Esophagus muscularis mucosa (tissue), 4 donors: ENCODE results near the gene DAPK2. TPM values are rescaled to one million over a fixed set of nuclear protein-coding genes. Genes with fewer than 3 reads are reported as not detected.
A peak's percentile ranks its signal among the peaks of the same experiment; 100 is the strongest.

ENCODE experiments used
- DNase-seq: peaks from one replicate; pipeline ENCODE4 v3.0.0-alpha.2; 2017; ENCODE audit errors: extremely low spot score
- H3K27ac ChIP-seq, 4 donors: fragments of 200-600 bp; sonication (generic); replicated peaks in 1 of 4; 1 replicate in 3 of 4; 2 replicates in 1 of 4; pipeline ENCODE4 v1.5.1; 2016 to 2019; ENCODE audit warnings: mild to moderate bottlenecking in 1 of 4
- H3K27me3 ChIP-seq, 4 donors: fragments of 200-600 bp; sonication (generic); one replicate each; pipeline versions ENCODE4 v1.5.1 to v1.6.0; 2016 to 2019
- H3K36me3 ChIP-seq, 4 donors: fragments of 200-600 bp; sonication (generic); one replicate each; pipeline ENCODE4 v1.5.1; 2016 to 2019
- H3K4me1 ChIP-seq, 4 donors: fragments of 200-600 bp; sonication (generic); one replicate each; pipeline ENCODE4 v1.5.1; 2016 to 2019
- H3K4me3 ChIP-seq, 4 donors: fragments of 200-600 bp; sonication (generic); 1 replicate in 2 of 4; 2 replicates in 2 of 4; pipeline ENCODE4 v1.5.1; 2016 to 2019; ENCODE audit warnings: mild to moderate bottlenecking in 4 of 4, moderate library complexity in 1 of 4
- H3K9me3 ChIP-seq, 4 donors: fragments of 200-600 bp; sonication (generic); 1 replicate in 3 of 4; 2 replicates in 1 of 4; pipeline ENCODE4 v1.5.1; 2016 to 2019
- CTCF ChIP-seq, 3 experiments: fragments of 200-600 bp in 2 of 3; fragments of 450-650 bp in 1 of 3; sonication (generic) in 2 of 3; IDR thresholded peaks; one replicate each; pipeline ENCODE4 v1.5.1; 2017 to 2019; ENCODE audit warnings: antibody characterized with exemption in 3 of 3, mild to moderate bottlenecking in 2 of 3, moderate library complexity in 1 of 3
- EP300 ChIP-seq: sonication (generic); formaldehyde crosslinking; IDR thresholded peaks from one replicate; pipeline ENCODE4 v1.6.1; 2017; ENCODE audit warnings: antibody characterized with exemption
- POLR2A ChIP-seq: fragments of 450-650 bp; IDR thresholded peaks from one replicate; pipeline ENCODE4 v1.6.1; 2017; ENCODE audit warnings: antibody characterized with exemption, moderate library complexity, mild to moderate bottlenecking, low read depth
- POLR2AphosphoS5 ChIP-seq, 2 donors: sonication (generic); formaldehyde crosslinking; IDR thresholded peaks; one replicate each; pipeline ENCODE4 v1.6.1; 2017; ENCODE audit warnings: antibody characterized with exemption in 2 of 2
- WGBS: methylation state at CpG from one replicate; pipeline ENCODE4 v1.1.5; 2018; 5-methylcytosine and 5-hydroxymethylcytosine counted together
- intact Hi-C: fragments of 100-400 bp; cut with DNase I; formaldehyde crosslinking; loops from one replicate; pipeline ENCODE4 v1.15.1; 2023
- total RNA-seq, 4 donors: library from RNA; depleted of rRNA; stranded (reverse); fragments of >200 nt; gene quantifications; one replicate each; pipeline versions ENCODE4 v1.1.0 to v1.2.1, GENCODE V29; 2016

Gene DAPK2
- total RNA-seq, 4 donors from 2014 or later: 1.5 to 11.2 (median 7.3) TPM

GRCh38 chr15:63899193-63899592 is 147.1 kb downstream of the DAPK2 start:
- Histone ChIP-seq H3K27me3 (no peaks in the 10 kb centered on the region), H3K27ac (no peak overlapping the region), H3K4me3 (no peak overlapping the region), H3K9me3 (peaks cover 0 to 6% (median 0%) of the 10 kb centered on the region in 4 donors), H3K36me3 (no peaks in the 10 kb centered on the region), H3K4me1 (peaks cover 5 to 19% (median 15%) of the 10 kb centered on the region in 4 donors)
- TF ChIP-seq POLR2AphosphoS5 (IDR thresholded peaks at IDR 0.05) (no peak), EP300 (no peak), CTCF (IDR thresholded peaks at IDR 0.05) (no peak), POLR2A (no peak)
- no peak for DNase-seq
- intact Hi-C loops: no loop called here
- 75% methylated on average over 7 of the region's 7 CpGs for WGBS

- no peaks in the 10 kb centered on the region for H3K27me3 ChIP-seq
- H3K27ac ChIP-seq: peak overlapping the region in 1 of 4 donors; percentile 47
- WGBS: 57% methylated on average over 12 of the region's 15 CpGs
- peaks cover 5 to 22% (median 17%) of the 10 kb centered on the region in 4 donors for H3K4me1 ChIP-seq
- intact Hi-C loops: no loop called here
- DNase-seq: no peak
- peaks cover 0 to 6% (median 0%) of the 10 kb centered on the region in 4 donors for H3K9me3 ChIP-seq
- H3K4me3 ChIP-seq: no peak overlapping the region
- no peaks in the 10 kb centered on the region for H3K36me3 ChIP-seq
- TF ChIP-seq POLR2A (no peak), CTCF (IDR thresholded peaks at IDR 0.05) (no peak), POLR2AphosphoS5 (IDR thresholded peaks at IDR 0.05) (no peak), EP300 (no peak)
Observed at GRCh38 chr15:63896336-63897115, 149.8 kb downstream of the DAPK2 start.

GRCh38 chr15:63895787-63896218 is 150.5 kb downstream of the DAPK2 start:
- intact Hi-C loops: no loop called here
- Histone ChIP-seq H3K36me3 (no peaks in the 10 kb centered on the region), H3K27ac (peak overlapping the region in 1 of 4 donors; percentile 47), H3K4me3 (no peak overlapping the region), H3K9me3 (peaks cover 0 to 6% (median 0%) of the 10 kb centered on the region in 4 donors), H3K4me1 (peaks cover 5 to 27% (median 22%) of the 10 kb centered on the region in 4 donors), H3K27me3 (no peaks in the 10 kb centered on the region)
- WGBS: 83% methylated on average over 8 of the region's 8 CpGs
- no peak for TF ChIP-seq EP300
- no peak for TF ChIP-seq CTCF (IDR thresholded peaks at IDR 0.05)
- TF ChIP-seq POLR2AphosphoS5 (IDR thresholded peaks at IDR 0.05): no peak
- TF ChIP-seq POLR2A: no peak
- no peak for DNase-seq

GRCh38 chr15:63895194-63895593 is 151.1 kb downstream of the DAPK2 start:
- intact Hi-C loops: no loop called here
- WGBS: 94% methylated on average over 4 of the region's 6 CpGs
- no peak for DNase-seq

More at GRCh38 chr15:63895194-63895593, 151.1 kb downstream of the DAPK2 start:
- no peaks in the 10 kb centered on the region for H3K36me3 ChIP-seq
- no peak overlapping the region for H3K27ac ChIP-seq
- peaks cover 0 to 6% (median 0%) of the 10 kb centered on the region in 4 donors for H3K9me3 ChIP-seq
- H3K27me3 ChIP-seq: no peaks in the 10 kb centered on the region
- TF ChIP-seq EP300 (no peak), POLR2AphosphoS5 (IDR thresholded peaks at IDR 0.05) (no peak), CTCF (IDR thresholded peaks at IDR 0.05) (no peak), POLR2A (no peak)
- H3K4me1 ChIP-seq: peaks cover 5 to 27% (median 22%) of the 10 kb centered on the region in 4 donors
- H3K4me3 ChIP-seq: no peak overlapping the region
